GM23338 (cell line): ENCODE measurements around the gene CACNA1D. TPM values are rescaled to one million over a fixed set of nuclear protein-coding genes. Genes with fewer than 3 reads are reported as not detected.

Source experiments
- ATAC-seq: fragments of 200-7000 bp; cut with Tn5 transposase; 3 replicates; pipeline ENCODE4 v1.9.1; 2020
- DNase-seq: peaks from one replicate; pipeline ENCODE4 v3.0.0-alpha.2; 2015; ENCODE audit warnings: low spot score
- H2AFZ ChIP-seq: fragments of 200-600 bp; sonication (generic); 2 replicates; pipeline ENCODE4 v1.8.0; 2016; ENCODE audit warnings: antibody characterized with exemption, mild to moderate bottlenecking, moderate library complexity
- H3F3A ChIP-seq: fragments of 200-600 bp; sonication (generic); replicated peaks from 2 replicates; pipeline ENCODE4 v1.8.0; 2017; ENCODE audit warnings: antibody characterized with exemption, mixed run types, low read depth
- H3K27ac ChIP-seq: fragments of 200-600 bp; sonication (generic); 2 replicates; pipeline ENCODE4 v1.6.1; 2016; ENCODE audit warnings: low read depth
- H3K27me3 ChIP-seq: fragments of 200-600 bp; sonication (generic); 2 replicates; pipeline ENCODE4 v1.8.0; 2016; ENCODE audit warnings: mild to moderate bottlenecking, mixed run types, moderate library complexity; ENCODE audit not compliant: insufficient read depth
- H3K36me3 ChIP-seq: fragments of 200-600 bp; sonication (generic); 2 replicates; pipeline ENCODE4 v1.8.0; 2016; ENCODE audit warnings: mild to moderate bottlenecking; ENCODE audit not compliant: insufficient read depth
- H3K4me1 ChIP-seq: fragments of 200-600 bp; sonication (generic); 2 replicates; pipeline ENCODE4 v1.8.0; 2016; ENCODE audit warnings: mild to moderate bottlenecking, moderate library complexity; ENCODE audit not compliant: insufficient read depth
- H3K4me2 ChIP-seq: fragments of 200-600 bp; sonication (generic); 2 replicates; pipeline ENCODE4 v1.7.1; 2017; ENCODE audit warnings: mixed run types
- H3K4me3 ChIP-seq: fragments of 200-600 bp; sonication (generic); 2 replicates; pipeline ENCODE4 v1.6.1; 2016; ENCODE audit warnings: mixed run types
- H3K79me2 ChIP-seq: fragments of 200-600 bp; sonication (generic); replicated peaks from 2 replicates; pipeline ENCODE4 v1.8.0; 2017; ENCODE audit warnings: mild to moderate bottlenecking; ENCODE audit not compliant: insufficient read depth
- H3K9me2 ChIP-seq: fragments of 200-600 bp; sonication (generic); 2 replicates; pipeline ENCODE4 v1.8.0; 2017; ENCODE audit not compliant: insufficient read depth
- H4K20me1 ChIP-seq: fragments of 200-600 bp; sonication (generic); replicated peaks from 2 replicates; pipeline ENCODE4 v1.8.0; 2017; ENCODE audit warnings: mild to moderate bottlenecking; ENCODE audit not compliant: insufficient read depth
- H3K27ac Mint-ChIP-seq: 2 replicates; pipeline ENCODE4 v1.8.0; 2020; ENCODE audit warnings: inconsistent platforms, mild to moderate bottlenecking, moderate library complexity, mixed read lengths
- H3K27me3 Mint-ChIP-seq: 3 replicates; pipeline ENCODE4 v1.8.0; 2022; ENCODE audit warnings: low read depth, mild to moderate bottlenecking, moderate library complexity, mixed read lengths, inconsistent platforms; ENCODE audit not compliant: insufficient read depth, poor library complexity
- H3K36me3 Mint-ChIP-seq: 3 replicates; pipeline ENCODE4 v1.8.0; 2021; ENCODE audit warnings: low read depth, mild to moderate bottlenecking, inconsistent platforms, moderate library complexity, mixed read lengths
- H3K4me1 Mint-ChIP-seq: 3 replicates; pipeline ENCODE4 v1.8.0; 2020; ENCODE audit warnings: mild to moderate bottlenecking, inconsistent platforms, mixed read lengths
- H3K4me3 Mint-ChIP-seq: 3 replicates; pipeline ENCODE4 v1.8.0; 2021; ENCODE audit warnings: moderate library complexity, mild to moderate bottlenecking, inconsistent platforms, mixed read lengths
- H3K9me3 Mint-ChIP-seq: 3 replicates; pipeline ENCODE4 v1.8.0; 2020; ENCODE audit warnings: moderate library complexity, mild to moderate bottlenecking, inconsistent platforms, mixed read lengths
- CREB1 ChIP-seq: fragments of 250-450 bp; sonication (Bioruptor Pico); IDR thresholded peaks from 2 replicates; pipeline ENCODE4 v1.5.0; 2020; ENCODE audit warnings: low read depth, mild to moderate bottlenecking, moderate library complexity
- EZH2 ChIP-seq: fragments of 200-600 bp; sonication (generic); IDR thresholded peaks from one replicate; pipeline ENCODE4 v1.8.0; 2017; ENCODE audit warnings: antibody characterized with exemption, mild to moderate bottlenecking, low read depth; ENCODE audit not compliant: unreplicated experiment
- EZH2phosphoT487 ChIP-seq: fragments of 200-600 bp; sonication (generic); IDR thresholded peaks from one replicate; pipeline ENCODE4 v1.8.1; 2018; ENCODE audit warnings: antibody characterized with exemption; ENCODE audit not compliant: unreplicated experiment
- JUNB ChIP-seq: IDR thresholded peaks from one replicate; pipeline ENCODE4 v1.6.1; 2016; ENCODE audit warnings: antibody characterized with exemption; ENCODE audit not compliant: unreplicated experiment
- NANOG ChIP-seq: IDR thresholded peaks from 2 replicates; pipeline ENCODE4 v1.6.1; 2016; ENCODE audit warnings: antibody characterized with exemption, borderline replicate concordance
- POLR2AphosphoS5 ChIP-seq: IDR thresholded peaks from 2 replicates; pipeline ENCODE4 v1.6.1; 2016; ENCODE audit warnings: antibody characterized with exemption, low read depth
- STAT1 ChIP-seq: IDR thresholded peaks from one replicate; pipeline ENCODE4 v1.6.1; 2016; ENCODE audit warnings: antibody characterized with exemption; ENCODE audit not compliant: unreplicated experiment
- ZNF114 ChIP-seq: fragments of 250-450 bp; sonication (Bioruptor Pico); IDR thresholded peaks from 2 replicates; pipeline ENCODE4 v1.5.0; 2020; ENCODE audit warnings: mild to moderate bottlenecking, moderate library complexity
- ZNF331 ChIP-seq: fragments of 250-450 bp; sonication (Bioruptor Pico); IDR thresholded peaks from 2 replicates; pipeline ENCODE4 v1.5.0; 2020; ENCODE audit warnings: low read depth, mild to moderate bottlenecking, moderate library complexity
- polyA plus RNA-seq: library from polyadenylated mRNA; unstranded; fragments of >200 nt; fragmentation: Nextera tagmentation; extraction: Ambion mirVana; gene quantifications from 2 replicates; pipeline ENCODE4 v1.2.1, GENCODE V29; 2016
- total RNA-seq: library from RNA; depleted of rRNA; stranded (reverse); fragments of >200 nt; shearing (Covaris generic); gene quantifications from 2 replicates; pipeline ENCODE4 v1.2.3, GENCODE V29; 2014
- TF ChIP-seq, protein P1 (sequence below): IDR thresholded peaks from one replicate; pipeline ENCODE4 v1.6.1; 2018; ENCODE audit warnings: antibody characterized with exemption; ENCODE audit not compliant: unreplicated experiment
- TF ChIP-seq, protein P2 (sequence below): IDR thresholded peaks from 2 replicates; pipeline ENCODE4 v1.6.1; 2016; ENCODE audit warnings: antibody characterized with exemption
- TF ChIP-seq, protein P3 (sequence below): fragments of 250-450 bp; sonication (Bioruptor Pico); IDR thresholded peaks from 2 replicates; pipeline ENCODE4 v1.5.0; 2020; ENCODE audit warnings: mild to moderate bottlenecking, moderate library complexity
- TF ChIP-seq, protein P4 (sequence below), 2 experiments: fragments of 200-600 bp in 1 of 2; sonication (generic) in 1 of 2; conservative IDR thresholded peaks; 2 replicates each; pipeline versions ENCODE4 v1.5.1 to v1.6.1; 2016 to 2017; ENCODE audit warnings: antibody characterized with exemption in 2 of 2, low read depth in 2 of 2, mild to moderate bottlenecking in 2 of 2, moderate library complexity in 1 of 2

Gene CACNA1D
- total and polyA plus RNA-seq, 2 experiments from 2014 or later: 1.7 to 1.8 TPM

DNA sequence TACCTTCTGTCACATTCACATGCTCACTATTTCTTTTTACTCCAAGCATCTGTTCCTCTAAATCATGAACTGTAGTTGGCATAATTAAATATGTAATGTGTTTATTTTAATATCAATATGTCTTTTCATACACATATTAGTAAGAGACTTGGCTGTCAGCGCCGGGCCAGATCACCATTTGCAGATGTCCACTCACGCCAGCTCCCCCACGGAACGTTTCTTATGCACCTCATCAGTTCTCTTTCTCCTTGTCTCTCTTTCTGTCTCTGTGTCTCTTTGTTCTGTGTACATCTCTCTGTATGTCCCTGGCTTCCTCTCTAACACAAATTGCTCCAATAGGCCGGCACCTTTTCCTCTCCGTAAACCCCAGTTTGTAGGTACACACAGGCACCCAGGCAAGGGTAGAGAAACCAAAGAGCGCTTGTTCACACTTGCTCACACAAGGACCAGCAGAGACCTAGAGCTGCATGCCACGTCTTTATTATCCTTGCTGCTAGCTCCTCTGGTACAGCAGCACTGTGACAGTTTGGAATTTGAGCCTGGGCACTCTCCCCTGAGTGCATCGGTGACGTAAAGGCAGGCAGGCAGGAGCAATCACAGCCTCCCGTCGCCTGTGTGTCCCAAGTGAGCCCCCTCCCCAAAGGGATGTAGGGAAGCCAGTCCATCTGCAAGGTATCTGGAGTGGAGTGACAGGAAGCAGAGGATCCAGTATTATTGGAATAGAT, 40.4 kb downstream of the CACNA1D start:
- H3K4me1 Mint-ChIP-seq: peaks cover 35% of the 10 kb centered on the region
- H2AFZ ChIP-seq: 0 out of 2 replicates have a peak overlapping the region, but pooled peaks have one; percentile 12
- no peaks in the 10 kb centered on the region; the same call in 1 of the 2 replicates for H3K4me1 ChIP-seq
- H3K27ac ChIP-seq: no peak overlapping the region
- no peak for DNase-seq
- no peaks in the 10 kb centered on the region for H3K79me2 ChIP-seq
- H3K36me3 ChIP-seq: no peaks in the 10 kb centered on the region
- H3K36me3 Mint-ChIP-seq: no peaks in the 10 kb centered on the region
- no peaks in the 10 kb centered on the region for H3K9me2 ChIP-seq
- H3K27me3 Mint-ChIP-seq: peaks cover 8% of the 10 kb centered on the region
- H3K4me2 ChIP-seq: no peak overlapping the region
- H3K27me3 ChIP-seq: no peaks in the 10 kb centered on the region
- H3K4me3 ChIP-seq: no peak overlapping the region
- TF ChIP-seq, protein P1, sequence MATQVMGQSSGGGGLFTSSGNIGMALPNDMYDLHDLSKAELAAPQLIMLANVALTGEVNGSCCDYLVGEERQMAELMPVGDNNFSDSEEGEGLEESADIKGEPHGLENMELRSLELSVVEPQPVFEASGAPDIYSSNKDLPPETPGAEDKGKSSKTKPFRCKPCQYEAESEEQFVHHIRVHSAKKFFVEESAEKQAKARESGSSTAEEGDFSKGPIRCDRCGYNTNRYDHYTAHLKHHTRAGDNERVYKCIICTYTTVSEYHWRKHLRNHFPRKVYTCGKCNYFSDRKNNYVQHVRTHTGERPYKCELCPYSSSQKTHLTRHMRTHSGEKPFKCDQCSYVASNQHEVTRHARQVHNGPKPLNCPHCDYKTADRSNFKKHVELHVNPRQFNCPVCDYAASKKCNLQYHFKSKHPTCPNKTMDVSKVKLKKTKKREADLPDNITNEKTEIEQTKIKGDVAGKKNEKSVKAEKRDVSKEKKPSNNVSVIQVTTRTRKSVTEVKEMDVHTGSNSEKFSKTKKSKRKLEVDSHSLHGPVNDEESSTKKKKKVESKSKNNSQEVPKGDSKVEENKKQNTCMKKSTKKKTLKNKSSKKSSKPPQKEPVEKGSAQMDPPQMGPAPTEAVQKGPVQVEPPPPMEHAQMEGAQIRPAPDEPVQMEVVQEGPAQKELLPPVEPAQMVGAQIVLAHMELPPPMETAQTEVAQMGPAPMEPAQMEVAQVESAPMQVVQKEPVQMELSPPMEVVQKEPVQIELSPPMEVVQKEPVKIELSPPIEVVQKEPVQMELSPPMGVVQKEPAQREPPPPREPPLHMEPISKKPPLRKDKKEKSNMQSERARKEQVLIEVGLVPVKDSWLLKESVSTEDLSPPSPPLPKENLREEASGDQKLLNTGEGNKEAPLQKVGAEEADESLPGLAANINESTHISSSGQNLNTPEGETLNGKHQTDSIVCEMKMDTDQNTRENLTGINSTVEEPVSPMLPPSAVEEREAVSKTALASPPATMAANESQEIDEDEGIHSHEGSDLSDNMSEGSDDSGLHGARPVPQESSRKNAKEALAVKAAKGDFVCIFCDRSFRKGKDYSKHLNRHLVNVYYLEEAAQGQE: no peak
- TF ChIP-seq ZNF114 (CRISPR knock-in tag): no peak
- TF ChIP-seq, protein P2, sequence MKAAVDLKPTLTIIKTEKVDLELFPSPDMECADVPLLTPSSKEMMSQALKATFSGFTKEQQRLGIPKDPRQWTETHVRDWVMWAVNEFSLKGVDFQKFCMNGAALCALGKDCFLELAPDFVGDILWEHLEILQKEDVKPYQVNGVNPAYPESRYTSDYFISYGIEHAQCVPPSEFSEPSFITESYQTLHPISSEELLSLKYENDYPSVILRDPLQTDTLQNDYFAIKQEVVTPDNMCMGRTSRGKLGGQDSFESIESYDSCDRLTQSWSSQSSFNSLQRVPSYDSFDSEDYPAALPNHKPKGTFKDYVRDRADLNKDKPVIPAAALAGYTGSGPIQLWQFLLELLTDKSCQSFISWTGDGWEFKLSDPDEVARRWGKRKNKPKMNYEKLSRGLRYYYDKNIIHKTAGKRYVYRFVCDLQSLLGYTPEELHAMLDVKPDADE: no peak
- TF ChIP-seq EZH2phosphoT487: no peak
- TF ChIP-seq JUNB: no peak
- TF ChIP-seq NANOG: no peak
- TF ChIP-seq, protein P3, sequence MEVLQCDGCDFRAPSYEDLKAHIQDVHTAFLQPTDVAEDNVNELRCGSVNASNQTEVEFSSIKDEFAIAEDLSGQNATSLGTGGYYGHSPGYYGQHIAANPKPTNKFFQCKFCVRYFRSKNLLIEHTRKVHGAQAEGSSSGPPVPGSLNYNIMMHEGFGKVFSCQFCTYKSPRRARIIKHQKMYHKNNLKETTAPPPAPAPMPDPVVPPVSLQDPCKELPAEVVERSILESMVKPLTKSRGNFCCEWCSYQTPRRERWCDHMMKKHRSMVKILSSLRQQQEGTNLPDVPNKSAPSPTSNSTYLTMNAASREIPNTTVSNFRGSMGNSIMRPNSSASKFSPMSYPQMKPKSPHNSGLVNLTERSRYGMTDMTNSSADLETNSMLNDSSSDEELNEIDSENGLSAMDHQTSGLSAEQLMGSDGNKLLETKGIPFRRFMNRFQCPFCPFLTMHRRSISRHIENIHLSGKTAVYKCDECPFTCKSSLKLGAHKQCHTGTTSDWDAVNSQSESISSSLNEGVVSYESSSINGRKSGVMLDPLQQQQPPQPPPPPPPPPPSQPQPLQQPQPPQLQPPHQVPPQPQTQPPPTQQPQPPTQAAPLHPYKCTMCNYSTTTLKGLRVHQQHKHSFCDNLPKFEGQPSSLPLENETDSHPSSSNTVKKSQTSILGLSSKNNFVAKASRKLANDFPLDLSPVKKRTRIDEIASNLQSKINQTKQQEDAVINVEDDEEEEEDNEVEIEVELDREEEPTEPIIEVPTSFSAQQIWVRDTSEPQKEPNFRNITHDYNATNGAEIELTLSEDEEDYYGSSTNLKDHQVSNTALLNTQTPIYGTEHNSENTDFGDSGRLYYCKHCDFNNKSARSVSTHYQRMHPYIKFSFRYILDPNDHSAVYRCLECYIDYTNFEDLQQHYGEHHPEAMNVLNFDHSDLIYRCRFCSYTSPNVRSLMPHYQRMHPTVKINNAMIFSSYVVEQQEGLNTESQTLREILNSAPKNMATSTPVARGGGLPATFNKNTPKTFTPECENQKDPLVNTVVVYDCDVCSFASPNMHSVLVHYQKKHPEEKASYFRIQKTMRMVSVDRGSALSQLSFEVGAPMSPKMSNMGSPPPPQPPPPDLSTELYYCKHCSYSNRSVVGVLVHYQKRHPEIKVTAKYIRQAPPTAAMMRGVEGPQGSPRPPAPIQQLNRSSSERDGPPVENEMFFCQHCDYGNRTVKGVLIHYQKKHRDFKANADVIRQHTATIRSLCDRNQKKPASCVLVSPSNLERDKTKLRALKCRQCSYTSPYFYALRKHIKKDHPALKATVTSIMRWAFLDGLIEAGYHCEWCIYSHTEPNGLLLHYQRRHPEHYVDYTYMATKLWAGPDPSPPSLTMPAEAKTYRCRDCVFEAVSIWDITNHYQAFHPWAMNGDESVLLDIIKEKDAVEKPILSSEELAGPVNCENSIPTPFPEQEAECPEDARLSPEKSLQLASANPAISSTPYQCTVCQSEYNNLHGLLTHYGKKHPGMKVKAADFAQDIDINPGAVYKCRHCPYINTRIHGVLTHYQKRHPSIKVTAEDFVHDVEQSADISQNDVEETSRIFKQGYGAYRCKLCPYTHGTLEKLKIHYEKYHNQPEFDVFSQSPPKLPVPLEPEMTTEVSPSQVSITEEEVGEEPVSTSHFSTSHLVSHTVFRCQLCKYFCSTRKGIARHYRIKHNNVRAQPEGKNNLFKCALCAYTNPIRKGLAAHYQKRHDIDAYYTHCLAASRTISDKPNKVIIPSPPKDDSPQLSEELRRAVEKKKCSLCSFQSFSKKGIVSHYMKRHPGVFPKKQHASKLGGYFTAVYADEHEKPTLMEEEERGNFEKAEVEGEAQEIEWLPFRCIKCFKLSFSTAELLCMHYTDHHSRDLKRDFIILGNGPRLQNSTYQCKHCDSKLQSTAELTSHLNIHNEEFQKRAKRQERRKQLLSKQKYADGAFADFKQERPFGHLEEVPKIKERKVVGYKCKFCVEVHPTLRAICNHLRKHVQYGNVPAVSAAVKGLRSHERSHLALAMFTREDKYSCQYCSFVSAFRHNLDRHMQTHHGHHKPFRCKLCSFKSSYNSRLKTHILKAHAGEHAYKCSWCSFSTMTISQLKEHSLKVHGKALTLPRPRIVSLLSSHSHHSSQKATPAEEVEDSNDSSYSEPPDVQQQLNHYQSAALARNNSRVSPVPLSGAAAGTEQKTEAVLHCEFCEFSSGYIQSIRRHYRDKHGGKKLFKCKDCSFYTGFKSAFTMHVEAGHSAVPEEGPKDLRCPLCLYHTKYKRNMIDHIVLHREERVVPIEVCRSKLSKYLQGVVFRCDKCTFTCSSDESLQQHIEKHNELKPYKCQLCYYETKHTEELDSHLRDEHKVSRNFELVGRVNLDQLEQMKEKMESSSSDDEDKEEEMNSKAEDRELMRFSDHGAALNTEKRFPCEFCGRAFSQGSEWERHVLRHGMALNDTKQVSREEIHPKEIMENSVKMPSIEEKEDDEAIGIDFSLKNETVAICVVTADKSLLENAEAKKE: no peak
- TF ChIP-seq POLR2AphosphoS5: no peak
- TF ChIP-seq STAT1: no peak
- no peak for TF ChIP-seq ZNF331 (CRISPR knock-in tag)
- TF ChIP-seq, protein P4, sequence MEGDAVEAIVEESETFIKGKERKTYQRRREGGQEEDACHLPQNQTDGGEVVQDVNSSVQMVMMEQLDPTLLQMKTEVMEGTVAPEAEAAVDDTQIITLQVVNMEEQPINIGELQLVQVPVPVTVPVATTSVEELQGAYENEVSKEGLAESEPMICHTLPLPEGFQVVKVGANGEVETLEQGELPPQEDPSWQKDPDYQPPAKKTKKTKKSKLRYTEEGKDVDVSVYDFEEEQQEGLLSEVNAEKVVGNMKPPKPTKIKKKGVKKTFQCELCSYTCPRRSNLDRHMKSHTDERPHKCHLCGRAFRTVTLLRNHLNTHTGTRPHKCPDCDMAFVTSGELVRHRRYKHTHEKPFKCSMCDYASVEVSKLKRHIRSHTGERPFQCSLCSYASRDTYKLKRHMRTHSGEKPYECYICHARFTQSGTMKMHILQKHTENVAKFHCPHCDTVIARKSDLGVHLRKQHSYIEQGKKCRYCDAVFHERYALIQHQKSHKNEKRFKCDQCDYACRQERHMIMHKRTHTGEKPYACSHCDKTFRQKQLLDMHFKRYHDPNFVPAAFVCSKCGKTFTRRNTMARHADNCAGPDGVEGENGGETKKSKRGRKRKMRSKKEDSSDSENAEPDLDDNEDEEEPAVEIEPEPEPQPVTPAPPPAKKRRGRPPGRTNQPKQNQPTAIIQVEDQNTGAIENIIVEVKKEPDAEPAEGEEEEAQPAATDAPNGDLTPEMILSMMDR (conservative IDR thresholded peaks at IDR 0.05; ENCODE audit: low read depth in 2 of 2): no peak
- no peak for TF ChIP-seq CREB1
- TF ChIP-seq EZH2: no peak
- no peaks in the 10 kb centered on the region for H4K20me1 ChIP-seq
- H3K9me3 Mint-ChIP-seq: no peaks in the 10 kb centered on the region; the same call in 2 of the 3 replicates
- no peak overlapping the region for H3K27ac Mint-ChIP-seq
- no peak; the same call in 2 of the 3 replicates for ATAC-seq
- H3F3A ChIP-seq: no peaks in the 10 kb centered on the region
- H3K4me3 Mint-ChIP-seq: no peak overlapping the region
